HG02610 (cell line): ENCODE data around the gene SEPTIN5.
"Not testable (repeated sequence)": the region's sequence is repeated elsewhere in the genome, so short reads cannot be mapped to it uniquely, and the experiment has no call there.

ENCODE experiments used
- ATAC-seq: cut with Tn5 transposase; IDR thresholded peaks from one replicate; pipeline ENCODE4 v1.9.1; 2021; ENCODE audit warnings: mild to moderate bottlenecking, moderate library complexity; ENCODE audit not compliant: unreplicated experiment

The SEPTIN5 gene

GRCh38 chr22:19714312-19715187 lies at the start of gene SEPTIN5:
SEPTIN5 (plus strand) TSS chr22:19714503; CDS start chr22:19714589, 86 bp downstream.
- ATAC-seq: no peak

DNA sequence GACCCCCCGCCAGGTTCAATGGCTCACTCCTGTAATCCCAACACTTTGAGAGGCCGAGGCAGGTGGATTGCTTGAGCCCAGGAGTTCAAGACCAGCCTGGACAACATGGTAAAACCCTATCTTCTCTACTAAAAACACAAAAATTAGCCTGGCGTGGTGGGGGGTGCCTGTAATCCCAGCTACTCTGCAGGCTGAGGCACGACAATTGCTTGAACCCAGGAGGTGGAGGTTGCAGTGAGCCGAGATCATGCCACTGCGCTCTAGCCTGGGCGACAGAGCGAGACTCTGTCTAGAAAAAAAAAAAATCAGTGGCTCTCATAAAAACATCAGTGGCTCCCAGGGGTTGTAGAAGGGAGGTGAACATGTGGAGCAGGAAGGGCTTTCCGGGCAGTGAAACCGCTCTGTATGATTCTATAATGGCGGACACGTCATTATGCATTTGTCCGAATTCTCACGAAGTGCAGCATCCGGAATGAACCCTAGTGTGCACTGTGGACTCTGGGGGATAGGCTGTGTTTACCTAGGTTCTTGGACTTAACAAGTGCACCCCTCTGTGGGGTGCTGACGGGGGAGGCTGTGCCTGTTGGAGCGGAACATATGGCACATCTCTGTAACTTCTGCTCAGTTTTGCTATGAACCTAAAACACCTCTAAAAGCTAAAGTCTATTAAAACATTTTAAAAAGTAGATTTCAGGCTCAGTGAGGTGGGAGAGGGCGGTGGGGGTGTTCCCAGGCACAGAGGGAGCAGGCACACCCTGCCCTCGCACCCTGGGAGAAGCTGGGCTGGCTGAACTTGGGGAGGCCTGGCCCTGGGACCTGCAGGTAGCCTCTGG lies 49.1 kb upstream of the SEPTIN5 start:
- ATAC-seq: no peak

DNA sequence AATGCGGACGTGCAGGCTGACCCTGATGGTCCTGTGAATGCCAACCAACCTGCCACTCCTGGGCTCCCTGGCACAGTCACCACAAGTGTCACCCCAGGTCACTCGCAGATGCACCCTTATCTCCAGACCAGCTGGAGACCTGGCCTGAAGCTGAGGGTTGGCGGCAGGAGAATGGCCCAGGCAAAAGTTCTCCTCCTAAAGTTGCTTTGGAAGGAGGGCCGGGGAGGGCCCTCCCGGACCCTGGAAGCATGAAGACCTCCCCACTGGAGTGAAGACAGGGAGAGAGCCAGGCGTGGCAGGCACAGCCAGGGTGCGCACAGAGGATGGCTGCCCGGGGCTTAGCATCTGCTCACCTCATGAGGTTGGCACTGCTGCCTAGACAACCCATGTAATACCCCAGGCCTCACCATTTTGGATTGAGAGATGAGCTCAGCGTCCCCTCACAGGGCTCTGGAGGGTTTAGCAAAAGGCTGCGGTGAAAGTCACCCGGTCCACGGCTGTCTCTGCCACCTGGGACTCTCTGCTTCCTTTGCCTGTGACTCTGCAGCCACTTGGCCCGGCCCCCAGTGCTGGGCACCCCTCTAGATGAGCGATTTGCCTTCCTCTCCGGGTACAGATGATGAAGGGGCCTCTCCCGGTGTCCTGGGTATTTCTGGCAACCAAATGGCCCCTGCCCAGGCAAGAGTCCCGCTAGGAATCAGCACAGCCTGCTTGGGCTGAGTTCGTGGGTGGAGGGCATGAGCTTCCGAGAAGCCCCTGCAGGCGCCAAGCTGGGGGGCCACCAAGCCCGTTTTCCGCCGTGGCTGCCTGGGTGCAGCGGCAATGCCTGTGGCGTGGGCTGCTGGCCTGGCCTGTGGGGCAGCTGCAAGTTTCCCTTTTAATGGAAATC lies 48.3 kb upstream of the SEPTIN5 start:
- ATAC-seq: no peak

DNA sequence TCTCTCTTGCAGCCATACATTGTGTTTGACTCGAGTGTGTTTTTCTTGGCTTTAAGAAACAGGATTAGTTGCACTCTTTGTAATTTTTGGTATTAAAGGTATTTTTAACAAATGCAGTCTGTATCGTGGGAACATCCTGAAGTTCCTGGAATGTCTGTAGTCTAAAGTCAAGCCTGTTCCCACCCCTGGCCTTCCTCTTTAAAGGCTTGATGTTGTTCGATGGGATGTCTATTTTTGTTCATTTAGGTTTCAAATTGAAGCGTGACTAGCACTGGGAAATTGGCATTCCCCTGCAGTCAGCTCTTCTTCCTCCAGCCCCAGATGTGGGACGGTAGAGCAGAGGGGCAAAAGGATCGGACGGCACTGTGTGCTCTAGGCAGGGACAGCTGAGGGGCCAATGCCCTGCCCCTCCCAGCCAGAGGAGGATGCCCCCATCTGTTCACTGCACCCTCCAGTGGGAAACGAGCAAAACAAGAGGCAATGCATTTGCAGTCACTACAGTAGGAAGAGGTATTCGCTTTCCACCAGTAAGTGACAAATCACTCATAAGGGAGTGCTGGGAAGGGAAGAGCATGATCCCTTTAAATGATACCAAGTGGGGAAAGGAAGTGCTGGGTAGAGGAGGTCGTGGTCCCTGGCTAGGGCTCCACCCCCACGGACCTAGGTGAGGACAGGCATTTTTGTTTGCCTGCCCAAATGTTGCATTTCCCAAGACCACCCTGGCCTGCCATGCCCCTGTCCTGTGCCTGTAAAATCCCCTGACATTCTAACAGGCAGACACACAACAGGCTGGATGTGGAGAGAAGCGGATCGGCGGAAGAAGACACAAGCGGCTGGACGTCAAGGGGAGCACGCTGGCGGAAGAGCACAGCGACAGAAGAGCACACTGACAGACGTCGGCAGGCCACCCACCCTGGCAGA lies 47.4 kb upstream of the SEPTIN5 start:
- ATAC-seq: no peak

GRCh38 chr22:19667872-19668740 lies 46.2 kb upstream of the SEPTIN5 start:
- no peak for ATAC-seq

- no peak for ATAC-seq
Measured at GRCh38 chr22:19668748-19669147, 45.6 kb upstream of the SEPTIN5 start.

GRCh38 chr22:19669570-19669969 lies 44.7 kb upstream of the SEPTIN5 start:
- no peak for ATAC-seq

DNA sequence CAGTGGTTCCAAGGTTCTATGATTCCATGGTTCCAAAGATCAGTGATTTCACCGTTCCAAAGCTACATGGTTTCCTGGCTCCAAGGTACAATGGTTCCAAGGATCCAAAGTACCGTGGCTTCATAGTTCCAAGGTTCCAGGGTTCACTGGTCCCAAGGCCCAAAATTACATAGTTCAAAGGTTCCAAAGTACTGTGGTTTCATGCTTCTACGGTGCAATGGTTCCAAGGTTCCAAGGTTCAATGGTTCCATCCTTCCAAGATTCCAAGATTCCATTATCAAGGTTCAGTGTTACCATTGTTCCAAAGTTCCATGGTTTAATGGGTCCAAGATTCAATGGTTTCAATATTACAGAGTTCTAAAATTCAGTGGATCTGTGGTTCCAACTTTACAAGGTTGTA lies 43.0 kb upstream of the SEPTIN5 start:
- no peak for ATAC-seq

GRCh38 chr22:19672054-19672776 lies 42.1 kb upstream of the SEPTIN5 start:
- ATAC-seq: no peak

DNA sequence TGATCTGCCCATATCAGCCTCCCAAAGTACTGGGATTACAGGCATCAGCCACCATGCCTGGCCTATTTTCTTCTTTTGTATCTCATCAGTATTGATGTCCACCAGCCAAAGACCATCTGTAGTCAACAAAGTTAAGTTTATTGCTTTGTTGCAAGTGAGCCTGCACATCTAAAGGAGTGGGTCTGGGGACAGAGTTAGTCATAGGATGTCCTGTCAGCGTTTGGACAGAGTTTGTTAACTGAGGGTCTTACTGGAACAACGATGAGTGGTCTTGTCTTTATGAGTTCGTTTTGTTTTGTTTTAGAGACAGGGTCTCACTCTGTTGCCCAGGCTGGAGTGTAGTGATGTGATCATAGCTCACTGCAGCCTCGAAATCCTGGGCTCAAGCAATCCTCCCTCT lies 40.6 kb upstream of the SEPTIN5 start:
- no peak for ATAC-seq

- no peak for ATAC-seq
Measured at GRCh38 chr22:19674129-19674928, 40.0 kb upstream of the SEPTIN5 start.

GRCh38 chr22:19674929-19675253 lies 39.4 kb upstream of the SEPTIN5 start:
- no peak for ATAC-seq

DNA sequence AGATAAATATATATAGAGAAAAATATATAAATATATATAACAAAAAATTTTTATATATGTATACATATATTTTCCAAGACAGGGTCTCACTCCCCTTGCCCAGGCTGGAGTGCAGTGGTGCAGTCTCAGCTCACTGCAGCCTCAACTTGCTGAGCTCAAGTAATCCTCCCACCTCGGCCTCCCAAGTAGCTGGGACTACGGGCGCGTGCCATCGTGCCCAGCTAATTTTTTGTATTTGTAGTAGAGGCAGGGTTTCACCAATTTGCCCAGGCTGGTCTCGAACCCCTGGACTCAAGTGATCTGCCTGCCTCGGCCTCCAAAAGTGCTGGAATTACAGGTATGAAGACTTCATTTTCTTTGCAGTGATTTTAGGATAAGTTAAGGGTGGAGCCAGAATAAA lies 38.9 kb upstream of the SEPTIN5 start:
- ATAC-seq: no peak

DNA sequence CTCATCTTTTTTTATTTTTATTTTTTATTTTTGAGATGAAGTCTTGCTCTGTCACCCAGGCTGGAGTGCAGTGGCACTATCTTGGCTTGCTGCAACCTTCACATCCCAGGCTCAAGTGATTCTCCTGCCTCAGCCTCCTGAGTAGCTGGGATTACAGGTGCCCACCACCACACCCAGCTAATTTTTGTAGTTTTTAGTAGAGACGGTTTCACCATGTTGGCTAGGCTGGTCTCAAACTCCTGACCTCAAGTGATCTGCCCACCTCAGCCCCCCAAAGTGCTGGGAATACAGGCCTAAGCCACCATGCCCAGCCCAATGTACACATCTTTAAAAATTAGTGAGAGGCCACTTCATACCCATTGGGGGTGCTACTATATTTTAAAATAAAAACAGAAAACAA lies 37.9 kb upstream of the SEPTIN5 start:
- not testable (repeated sequence) for ATAC-seq

- ATAC-seq: no peak
Measured at GRCh38 chr22:19678949-19679521, 35.3 kb upstream of the SEPTIN5 start.

- ATAC-seq: no peak
Measured at GRCh38 chr22:19679522-19680101, 34.7 kb upstream of the SEPTIN5 start.
